WTC11 (cell line): ENCODE measurements around the gene SLC22A7. TPM values are rescaled to one million over a fixed set of nuclear protein-coding genes. Genes with fewer than 3 reads are reported as not detected.

ENCODE experiments used
- ATAC-seq: fragments of 200-7000 bp; cut with Tn5 transposase; 2 replicates; pipeline ENCODE4 v1.10.0; 2021; ENCODE audit warnings: mild to moderate bottlenecking, moderate library complexity
- CTCF ChIA-PET: fragments of 300-600 bp; sonication (Branson Sonifier 250); formaldehyde crosslinking; loops from one replicate; lab custom pipeline; 2021; ENCODE audit warnings: antibody characterized with exemption; lab: Charles Lee
- POLR2A ChIA-PET: fragments of 350-600 bp; sonication (Branson Sonifier 250); formaldehyde crosslinking; loops from one replicate; lab custom pipeline; 2021; ENCODE audit warnings: antibody characterized with exemption; lab: Charles Lee
- DNase-seq: peaks from one replicate; pipeline ENCODE4 v3.0.0; 2021; ENCODE audit warnings: low spot score
- H3K27ac Mint-ChIP-seq: 2 replicates; pipeline ENCODE4 v1.8.0; 2021; ENCODE audit warnings: mixed read lengths
- H3K27me3 Mint-ChIP-seq: 2 replicates; pipeline ENCODE4 v1.8.0; 2021; ENCODE audit warnings: low read depth, mild to moderate bottlenecking, moderate library complexity, mixed read lengths
- H3K36me3 Mint-ChIP-seq: 2 replicates; pipeline ENCODE4 v1.8.0; 2021; ENCODE audit warnings: mixed read lengths
- H3K4me1 Mint-ChIP-seq: 2 replicates; pipeline ENCODE4 v1.8.0; 2022; ENCODE audit warnings: mixed read lengths
- H3K4me3 Mint-ChIP-seq: 2 replicates; pipeline ENCODE4 v1.8.0; 2021; ENCODE audit warnings: mild to moderate bottlenecking, moderate library complexity, mixed read lengths
- H3K9me3 Mint-ChIP-seq: 2 replicates; pipeline ENCODE4 v1.8.0; 2021; ENCODE audit warnings: mixed read lengths
- ETV6 ChIP-seq: sonication (generic); formaldehyde crosslinking; IDR thresholded peaks from 2 replicates; pipeline ENCODE4 v1.8.1; 2022; ENCODE audit warnings: mild to moderate bottlenecking, missing genetic modification reagents
- GTF2I ChIP-seq: fragments of 250-450 bp; sonication (Bioruptor Pico); conservative IDR thresholded peaks from 2 replicates; pipeline ENCODE4 v1.4.0; 2021; ENCODE audit warnings: mild to moderate bottlenecking
- IRF1 ChIP-seq: sonication (generic); formaldehyde crosslinking; IDR thresholded peaks from 2 replicates; pipeline ENCODE4 v1.8.0; 2023; ENCODE audit warnings: missing genetic modification reagents
- IRF2 ChIP-seq: sonication (generic); formaldehyde crosslinking; IDR thresholded peaks from 2 replicates; pipeline ENCODE4 v1.8.0; 2022; ENCODE audit warnings: low read depth, missing genetic modification reagents, borderline replicate concordance
- NR1H2 ChIP-seq: sonication (generic); formaldehyde crosslinking; IDR thresholded peaks from 2 replicates; pipeline ENCODE4 v1.9.0; 2021; ENCODE audit warnings: mild to moderate bottlenecking, moderate library complexity, missing genetic modification reagents
- PRRX2 ChIP-seq: fragments of 250-450 bp; sonication (Bioruptor Pico); IDR thresholded peaks from 2 replicates; pipeline ENCODE4 v1.8.0; 2021; ENCODE audit warnings: mild to moderate bottlenecking
- SOX15 ChIP-seq: fragments of 250-450 bp; sonication (Bioruptor Pico); IDR thresholded peaks from 2 replicates; pipeline ENCODE4 v1.9.0; 2021; ENCODE audit warnings: mild to moderate bottlenecking
- TEAD1 ChIP-seq: sonication (generic); formaldehyde crosslinking; IDR thresholded peaks from 2 replicates; pipeline ENCODE4 v1.8.0; 2022; ENCODE audit warnings: mild to moderate bottlenecking, missing genetic modification reagents
- ZBTB21 ChIP-seq: sonication (generic); formaldehyde crosslinking; IDR thresholded peaks from 2 replicates; pipeline ENCODE4 v1.8.1; 2023; ENCODE audit warnings: mild to moderate bottlenecking, missing genetic modification reagents, borderline replicate concordance
- ZSCAN18 ChIP-seq: fragments of 250-450 bp; sonication (Bioruptor Pico); IDR thresholded peaks from 2 replicates; pipeline ENCODE4 v2.1.2; 2022; ENCODE audit warnings: mild to moderate bottlenecking, moderate library complexity
- total RNA-seq: library from RNA; stranded (reverse); gene quantifications from 3 replicates; pipeline ENCODE4 v1.2.3, GENCODE V29; 2021
- TF ChIP-seq, protein P1 (sequence below): sonication (generic); formaldehyde crosslinking; IDR thresholded peaks from 2 replicates; pipeline ENCODE4 v1.8.0; 2023; ENCODE audit warnings: mild to moderate bottlenecking, missing genetic modification reagents
- TF ChIP-seq, protein P2 (sequence below): fragments of 250-450 bp; sonication (Bioruptor Pico); IDR thresholded peaks from 2 replicates; pipeline ENCODE4 v1.9.0; 2021; ENCODE audit warnings: moderate library complexity, mild to moderate bottlenecking, inconsistent platforms, borderline replicate concordance
- TF ChIP-seq, protein P3 (sequence below): fragments of 250-450 bp; sonication (Bioruptor Pico); IDR thresholded peaks from 2 replicates; pipeline ENCODE4 v1.9.0; 2021; ENCODE audit warnings: mild to moderate bottlenecking

SLC22A7 gene
- total RNA-seq, 1 experiment from 2014 or later: not detected

DNA sequence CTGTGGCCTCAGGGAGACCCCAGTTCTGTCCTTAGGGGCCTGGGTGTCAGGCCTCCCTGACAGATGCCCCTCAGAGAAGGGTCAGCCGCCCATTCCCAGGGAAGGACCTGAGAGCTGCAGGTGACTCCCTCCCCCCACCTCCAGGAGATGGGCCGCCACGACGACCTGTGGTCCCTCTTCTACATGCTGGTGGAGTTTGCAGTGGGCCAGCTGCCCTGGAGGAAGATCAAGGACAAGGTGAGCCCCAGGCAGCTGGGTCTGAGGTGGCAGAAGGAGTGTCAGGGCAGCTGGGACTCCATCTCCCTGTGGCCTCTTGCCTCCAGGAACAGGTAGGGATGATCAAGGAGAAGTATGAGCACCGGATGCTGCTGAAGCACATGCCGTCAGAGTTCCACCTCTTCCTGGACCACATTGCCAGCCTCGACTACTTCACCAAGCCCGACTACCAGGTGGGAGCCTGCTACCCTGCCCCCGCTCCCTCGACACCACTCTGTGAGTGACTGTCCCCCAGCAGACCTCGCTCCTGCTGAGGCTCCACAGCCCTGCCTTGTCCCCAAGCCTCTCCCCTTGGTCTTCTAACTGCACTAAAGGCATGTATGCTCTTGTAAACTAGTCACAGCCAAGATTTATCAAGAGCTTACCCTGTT is 42.5 kb upstream of the SLC22A7 start (continued):
- TF ChIP-seq, protein P1, sequence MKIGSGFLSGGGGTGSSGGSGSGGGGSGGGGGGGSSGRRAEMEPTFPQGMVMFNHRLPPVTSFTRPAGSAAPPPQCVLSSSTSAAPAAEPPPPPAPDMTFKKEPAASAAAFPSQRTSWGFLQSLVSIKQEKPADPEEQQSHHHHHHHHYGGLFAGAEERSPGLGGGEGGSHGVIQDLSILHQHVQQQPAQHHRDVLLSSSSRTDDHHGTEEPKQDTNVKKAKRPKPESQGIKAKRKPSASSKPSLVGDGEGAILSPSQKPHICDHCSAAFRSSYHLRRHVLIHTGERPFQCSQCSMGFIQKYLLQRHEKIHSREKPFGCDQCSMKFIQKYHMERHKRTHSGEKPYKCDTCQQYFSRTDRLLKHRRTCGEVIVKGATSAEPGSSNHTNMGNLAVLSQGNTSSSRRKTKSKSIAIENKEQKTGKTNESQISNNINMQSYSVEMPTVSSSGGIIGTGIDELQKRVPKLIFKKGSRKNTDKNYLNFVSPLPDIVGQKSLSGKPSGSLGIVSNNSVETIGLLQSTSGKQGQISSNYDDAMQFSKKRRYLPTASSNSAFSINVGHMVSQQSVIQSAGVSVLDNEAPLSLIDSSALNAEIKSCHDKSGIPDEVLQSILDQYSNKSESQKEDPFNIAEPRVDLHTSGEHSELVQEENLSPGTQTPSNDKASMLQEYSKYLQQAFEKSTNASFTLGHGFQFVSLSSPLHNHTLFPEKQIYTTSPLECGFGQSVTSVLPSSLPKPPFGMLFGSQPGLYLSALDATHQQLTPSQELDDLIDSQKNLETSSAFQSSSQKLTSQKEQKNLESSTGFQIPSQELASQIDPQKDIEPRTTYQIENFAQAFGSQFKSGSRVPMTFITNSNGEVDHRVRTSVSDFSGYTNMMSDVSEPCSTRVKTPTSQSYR: no peak
- no peak for TF ChIP-seq ETV6 (CRISPR knock-in tag)

DNA sequence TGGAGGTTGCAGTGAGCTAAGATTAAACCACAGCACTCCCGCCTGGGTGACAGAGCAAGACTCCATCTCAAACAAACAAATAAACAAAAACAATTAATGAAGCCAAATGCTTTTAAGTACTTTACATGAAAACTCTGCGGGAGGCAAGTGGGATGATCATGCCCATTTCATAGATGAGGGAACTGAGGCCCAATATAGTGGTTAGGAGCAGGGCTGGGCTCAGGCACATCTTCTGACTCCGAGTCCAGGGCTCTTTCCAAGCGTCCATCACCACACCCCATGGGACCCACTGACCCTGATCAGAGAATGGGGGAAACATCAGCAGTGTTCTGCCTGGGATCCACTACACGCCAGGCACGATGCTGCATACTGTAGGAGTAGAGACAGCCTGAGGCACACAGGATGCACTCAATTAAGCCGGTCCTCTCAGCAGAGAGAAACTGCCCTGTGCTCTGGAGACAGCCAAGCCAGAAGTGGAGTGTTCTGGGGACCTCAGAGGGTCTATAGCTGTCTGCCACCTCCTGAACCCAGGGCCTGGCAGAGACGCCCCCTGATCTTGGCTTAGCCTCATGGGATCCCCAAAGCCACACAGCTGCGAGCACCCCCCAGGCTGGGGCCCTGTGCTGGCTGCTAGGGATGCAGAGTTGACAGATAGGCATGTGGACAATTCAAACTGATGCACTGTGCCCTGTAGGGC is 41.2 kb upstream of the SLC22A7 start:
- Mint-ChIP-seq H3K27me3 (no peaks in the 10 kb centered on the region), H3K27ac (no peak overlapping the region; the same call in 1 of the 2 replicates), H3K4me1 (peaks cover 14% of the 10 kb centered on the region), H3K36me3 (no peaks in the 10 kb centered on the region), H3K4me3 (no peak overlapping the region), H3K9me3 (no peaks in the 10 kb centered on the region)
- ChIA-PET CTCF (interaction anchor here (0.6 to 1.8 kb wide), 5 partner anchors 9 to 247 kb away, joined by 3 to 5 read pairs (median 3); partner anchors contain the start of gene CRIP3), POLR2A (interaction anchor here (1.6 kb wide), 1 partner anchor 10 kb away, joined by 6 read pairs; no protein-coding TSS in a partner anchor)
- DNase-seq: no peak
- no peak for ATAC-seq
- TF ChIP-seq PRRX2 (CRISPR knock-in tag) (no peak), GTF2I (CRISPR knock-in tag) (no peak), ZSCAN18 (no peak), SOX15 (CRISPR knock-in tag) (no peak), ZBTB21 (CRISPR knock-in tag) (no peak), NR1H2 (CRISPR knock-in tag) (no peak), TEAD1 (CRISPR knock-in tag) (no peak), IRF1 (CRISPR knock-in tag) (no peak), IRF2 (CRISPR knock-in tag) (no peak)
- TF ChIP-seq, protein P2, sequence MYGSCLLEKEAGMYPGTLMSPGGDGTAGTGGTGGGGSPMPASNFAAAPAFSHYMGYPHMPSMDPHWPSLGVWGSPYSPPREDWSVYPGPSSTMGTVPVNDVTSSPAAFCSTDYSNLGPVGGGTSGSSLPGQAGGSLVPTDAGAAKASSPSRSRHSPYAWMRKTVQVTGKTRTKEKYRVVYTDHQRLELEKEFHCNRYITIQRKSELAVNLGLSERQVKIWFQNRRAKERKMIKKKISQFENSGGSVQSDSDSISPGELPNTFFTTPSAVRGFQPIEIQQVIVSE (CRISPR knock-in tag): no peak
- TF ChIP-seq, protein P3, sequence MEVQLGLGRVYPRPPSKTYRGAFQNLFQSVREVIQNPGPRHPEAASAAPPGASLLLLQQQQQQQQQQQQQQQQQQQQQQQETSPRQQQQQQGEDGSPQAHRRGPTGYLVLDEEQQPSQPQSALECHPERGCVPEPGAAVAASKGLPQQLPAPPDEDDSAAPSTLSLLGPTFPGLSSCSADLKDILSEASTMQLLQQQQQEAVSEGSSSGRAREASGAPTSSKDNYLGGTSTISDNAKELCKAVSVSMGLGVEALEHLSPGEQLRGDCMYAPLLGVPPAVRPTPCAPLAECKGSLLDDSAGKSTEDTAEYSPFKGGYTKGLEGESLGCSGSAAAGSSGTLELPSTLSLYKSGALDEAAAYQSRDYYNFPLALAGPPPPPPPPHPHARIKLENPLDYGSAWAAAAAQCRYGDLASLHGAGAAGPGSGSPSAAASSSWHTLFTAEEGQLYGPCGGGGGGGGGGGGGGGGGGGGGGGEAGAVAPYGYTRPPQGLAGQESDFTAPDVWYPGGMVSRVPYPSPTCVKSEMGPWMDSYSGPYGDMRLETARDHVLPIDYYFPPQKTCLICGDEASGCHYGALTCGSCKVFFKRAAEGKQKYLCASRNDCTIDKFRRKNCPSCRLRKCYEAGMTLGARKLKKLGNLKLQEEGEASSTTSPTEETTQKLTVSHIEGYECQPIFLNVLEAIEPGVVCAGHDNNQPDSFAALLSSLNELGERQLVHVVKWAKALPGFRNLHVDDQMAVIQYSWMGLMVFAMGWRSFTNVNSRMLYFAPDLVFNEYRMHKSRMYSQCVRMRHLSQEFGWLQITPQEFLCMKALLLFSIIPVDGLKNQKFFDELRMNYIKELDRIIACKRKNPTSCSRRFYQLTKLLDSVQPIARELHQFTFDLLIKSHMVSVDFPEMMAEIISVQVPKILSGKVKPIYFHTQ (CRISPR knock-in tag): no peak
